Measurements from ENCODE around the gene GALK1.

GRCh38 chr17:75740631-75741077 lies 24.3 kb downstream of the GALK1 start:
- no peak for TF ChIP-seq POLR2AphosphoS5 (IDR thresholded peaks at IDR 0.05; ENCODE audit: low read depth, low read length)
- no peak for TF ChIP-seq CTCF (IDR thresholded peaks at IDR 0.05)

Data from Panc1 (cell line).